HG03469 (cell line): ENCODE measurements around the gene RERE.

ENCODE experiments used
- ATAC-seq: cut with Tn5 transposase; IDR thresholded peaks from one replicate; pipeline ENCODE4 v1.9.1; 2021; ENCODE audit warnings: mild to moderate bottlenecking, moderate library complexity, moderate number of reproducible peaks; ENCODE audit not compliant: unreplicated experiment

Gene RERE

GRCh38 chr1:8555582-8555981, 261.9 kb downstream of the RERE start:
- ATAC-seq = no peak

- no peak for ATAC-seq
Measured at GRCh38 chr1:8554956-8555534, 262.4 kb downstream of the RERE start.

GRCh38 chr1:8552820-8553397, 264.5 kb downstream of the RERE start:
- ATAC-seq = no peak

- ATAC-seq = no peak
Measured at GRCh38 chr1:8551613-8552489, 265.6 kb downstream of the RERE start.

GRCh38 chr1:8551057-8551456, 266.4 kb downstream of the RERE start:
- ATAC-seq = no peak

- no peak for ATAC-seq
Measured at GRCh38 chr1:8547791-8548190, 269.6 kb downstream of the RERE start.

GRCh38 chr1:8545078-8545477, 272.4 kb downstream of the RERE start:
- no peak for ATAC-seq

- no peak for ATAC-seq
Measured at GRCh38 chr1:8544644-8545043, 272.8 kb downstream of the RERE start.

GRCh38 chr1:8543965-8544364, 273.5 kb downstream of the RERE start:
- ATAC-seq = no peak

GRCh38 chr1:8541961-8542521, 275.4 kb downstream of the RERE start:
- no peak for ATAC-seq

- no peak for ATAC-seq
Measured at GRCh38 chr1:8540971-8541370, 276.5 kb downstream of the RERE start.

GRCh38 chr1:8540261-8540941, 277.0 kb downstream of the RERE start:
- no peak for ATAC-seq

GRCh38 chr1:8539683-8540082, 277.8 kb downstream of the RERE start:
- no peak for ATAC-seq

- ATAC-seq = no peak
Measured at GRCh38 chr1:8538502-8538901, 278.9 kb downstream of the RERE start.

GRCh38 chr1:8537991-8538390, 279.4 kb downstream of the RERE start:
- no peak for ATAC-seq

- no peak for ATAC-seq
Measured at GRCh38 chr1:8536515-8536914, 280.9 kb downstream of the RERE start.

- no peak for ATAC-seq
Measured at GRCh38 chr1:8533907-8534306, 283.5 kb downstream of the RERE start.

- no peak for ATAC-seq
Measured at GRCh38 chr1:8533124-8533523, 284.3 kb downstream of the RERE start.

- ATAC-seq = no peak
Measured at GRCh38 chr1:8529901-8530300, 287.5 kb downstream of the RERE start.

GRCh38 chr1:8527941-8528340, 289.5 kb downstream of the RERE start:
- no peak for ATAC-seq

- no peak for ATAC-seq
Measured at GRCh38 chr1:8525558-8526275, 291.7 kb downstream of the RERE start.
